Stimulated activated CD8-positive, alpha-beta memory T cell treated with anti-CD3 and anti-CD28 coated beads, Interleukin-7, amount 100 ng/mL, for 1 hour (primary cell): ENCODE results near the gene CAMKMT.

ENCODE experiments used
- DNase-seq, 2 donors: peaks; one replicate each; pipeline ENCODE4 v3.0.0-alpha.2; 2020; ENCODE audit warnings: low read depth in 2 of 2

CAMKMT gene

GRCh38 chr2:44801289-44801840 lies 439.6 kb downstream of the CAMKMT start:
- no peak for DNase-seq

GRCh38 chr2:44801841-44802776 lies 440.4 kb downstream of the CAMKMT start:
- DNase-seq, result no peak

GRCh38 chr2:44802777-44803424 lies 441.2 kb downstream of the CAMKMT start:
- DNase-seq, result no peak

GRCh38 chr2:44804406-44805265 lies 442.9 kb downstream of the CAMKMT start:
- DNase-seq, result no peak

GRCh38 chr2:44805401-44806235 lies 443.9 kb downstream of the CAMKMT start:
- no peak for DNase-seq

GRCh38 chr2:44807201-44808025 lies 445.7 kb downstream of the CAMKMT start:
- DNase-seq, result no peak

GRCh38 chr2:44810892-44811530 lies 449.3 kb downstream of the CAMKMT start:
- DNase-seq, result no peak

GRCh38 chr2:44813165-44813564 lies 451.4 kb downstream of the CAMKMT start:
- DNase-seq, result no peak

GRCh38 chr2:44813658-44814057 lies 451.9 kb downstream of the CAMKMT start:
- no peak for DNase-seq

GRCh38 chr2:44817256-44817655 lies 455.5 kb downstream of the CAMKMT start:
- no peak for DNase-seq

- no peak for DNase-seq
Measured at GRCh38 chr2:44817673-44818335, 456.1 kb downstream of the CAMKMT start.

GRCh38 chr2:44819061-44819460 lies 457.3 kb downstream of the CAMKMT start:
- no peak for DNase-seq

GRCh38 chr2:44821500-44821899 lies 459.8 kb downstream of the CAMKMT start:
- DNase-seq, result no peak

GRCh38 chr2:44822174-44822573 lies 460.4 kb downstream of the CAMKMT start:
- no peak for DNase-seq
